HG03520 (cell line): ENCODE measurements around the gene SNRPN.
A peak's percentile ranks its signal among the peaks of the same experiment; 100 is the strongest.
"Not testable (repeated sequence)": the region's sequence is repeated elsewhere in the genome, so short reads cannot be mapped to it uniquely, and the experiment has no call there.

Experiments
- ATAC-seq: cut with Tn5 transposase; IDR thresholded peaks from one replicate; pipeline ENCODE4 v1.9.1; 2021; ENCODE audit warnings: mild to moderate bottlenecking, moderate library complexity; ENCODE audit not compliant: unreplicated experiment

SNRPN gene

GRCh38 chr15:24954783-24955530, at the start of gene SNRPN, which contains the start of gene SNURF:
TSS of gene SNRPN (plus strand) at chr15:24954987. CDS start at chr15:24974454, 19,467 bp downstream.
TSS of gene SNURF (plus strand) at chr15:24954987. CDS start at chr15:24955049, 62 bp downstream.
- ATAC-seq = peak; percentile 45

GRCh38 chr15:24916305-24917009, 38.3 kb upstream of the SNRPN start:
- no peak for ATAC-seq

GRCh38 chr15:24917431-24917830, 37.4 kb upstream of the SNRPN start:
- no peak for ATAC-seq

GRCh38 chr15:24919446-24919845, 35.3 kb upstream of the SNRPN start:
- ATAC-seq = no peak

GRCh38 chr15:24922781-24923180, 32.0 kb upstream of the SNRPN start:
- not testable (repeated sequence) for ATAC-seq

GRCh38 chr15:24924153-24924552, 30.6 kb upstream of the SNRPN start:
- ATAC-seq = no peak

GRCh38 chr15:24924621-24925020, 30.2 kb upstream of the SNRPN start:
- ATAC-seq = no peak

GRCh38 chr15:24931874-24932732, 22.7 kb upstream of the SNRPN start:
- ATAC-seq = not testable (repeated sequence)

GRCh38 chr15:24933716-24934115, 21.1 kb upstream of the SNRPN start:
- no peak for ATAC-seq

GRCh38 chr15:24938224-24938623, 16.6 kb upstream of the SNRPN start:
- not testable (repeated sequence) for ATAC-seq

- ATAC-seq = no peak
Measured at GRCh38 chr15:24940236-24940635, 14.6 kb upstream of the SNRPN start.

GRCh38 chr15:24943361-24943760, 11.4 kb upstream of the SNRPN start:
- no peak for ATAC-seq

GRCh38 chr15:24944954-24945353, 9.8 kb upstream of the SNRPN start:
- no peak for ATAC-seq

GRCh38 chr15:24945711-24946110, 9.1 kb upstream of the SNRPN start:
- no peak for ATAC-seq

GRCh38 chr15:24948495-24948894, 6.3 kb upstream of the SNRPN start:
- no peak for ATAC-seq

GRCh38 chr15:24955531-24955921, 739 bp downstream of the SNRPN start:
- ATAC-seq = no peak

- peak; percentile 66 for ATAC-seq
Measured at GRCh38 chr15:24956111-24956838, 1.5 kb downstream of the SNRPN start.

- no peak for ATAC-seq
Measured at GRCh38 chr15:24957691-24958090, 2.9 kb downstream of the SNRPN start.

- ATAC-seq = no peak
Measured at GRCh38 chr15:24961967-24962366, 7.2 kb downstream of the SNRPN start.

GRCh38 chr15:24962880-24963279, 8.1 kb downstream of the SNRPN start:
- ATAC-seq = no peak
